Embryonic facial prominence (tissue), 1 donor: Measurements from ENCODE around the gene ZNF23.
A peak's percentile ranks its signal among the peaks of the same experiment; 100 is the strongest.
"Not testable (repeated sequence)": the region's sequence is repeated elsewhere in the genome, so short reads cannot be mapped to it uniquely, and the experiment has no call there.

Experiments used
- DNase-seq: peaks from one replicate; pipeline ENCODE4 v3.0.0-alpha.2; 2016; ENCODE audit errors: extremely low spot score

ZNF23 gene

DNA sequence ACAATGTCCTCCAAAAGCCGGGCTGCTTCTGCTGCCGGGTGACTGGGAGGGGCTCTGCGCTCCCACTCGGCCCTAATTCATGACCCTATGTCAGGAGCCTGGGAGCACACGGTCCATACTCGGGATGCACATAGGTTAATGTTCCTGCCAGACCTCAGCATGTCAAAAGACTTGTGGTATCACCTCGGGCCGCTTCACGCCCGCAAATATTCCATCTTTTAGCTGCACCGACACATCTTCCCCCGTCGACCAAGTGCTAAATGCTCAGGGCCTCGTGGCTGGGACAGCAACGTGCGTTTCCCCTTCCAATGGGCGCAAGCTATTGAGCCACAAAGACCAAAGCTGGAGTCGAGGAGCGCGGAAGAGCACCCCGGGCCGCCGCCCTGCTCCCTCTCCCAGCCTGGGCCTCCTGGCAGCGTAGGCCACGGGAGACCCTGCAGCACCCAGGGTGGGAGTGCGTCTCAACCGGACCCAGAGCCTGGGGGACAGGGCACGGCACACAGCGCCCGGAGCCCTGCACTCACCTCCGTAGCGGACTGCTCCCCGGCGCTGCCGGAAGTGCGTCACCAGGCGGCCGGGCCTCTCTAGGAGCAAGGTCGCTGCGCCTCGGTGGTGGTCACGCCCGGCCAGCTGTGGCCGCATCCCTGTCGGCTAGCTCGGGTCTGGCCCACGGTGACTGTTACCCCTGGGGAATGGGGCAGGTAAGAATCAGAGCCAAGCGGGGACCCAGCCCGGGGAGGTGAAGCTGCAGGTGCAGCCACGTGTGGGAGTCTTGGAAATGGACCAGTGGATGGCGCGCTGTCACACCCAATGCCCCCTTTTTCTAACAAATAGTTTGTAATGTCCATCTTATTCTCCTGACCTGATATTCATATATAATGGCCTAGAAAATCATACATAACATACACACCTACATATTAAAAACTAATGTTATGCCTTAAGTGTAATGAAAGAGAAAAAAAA, at the start of gene ZNF23:
Gene ZNF23, minus strand, starts transcription at position 562 of the 963 bp plus-strand sequence. CDS start 5,451 bp downstream, outside the sequence.
- DNase-seq: peak; percentile 37

DNA sequence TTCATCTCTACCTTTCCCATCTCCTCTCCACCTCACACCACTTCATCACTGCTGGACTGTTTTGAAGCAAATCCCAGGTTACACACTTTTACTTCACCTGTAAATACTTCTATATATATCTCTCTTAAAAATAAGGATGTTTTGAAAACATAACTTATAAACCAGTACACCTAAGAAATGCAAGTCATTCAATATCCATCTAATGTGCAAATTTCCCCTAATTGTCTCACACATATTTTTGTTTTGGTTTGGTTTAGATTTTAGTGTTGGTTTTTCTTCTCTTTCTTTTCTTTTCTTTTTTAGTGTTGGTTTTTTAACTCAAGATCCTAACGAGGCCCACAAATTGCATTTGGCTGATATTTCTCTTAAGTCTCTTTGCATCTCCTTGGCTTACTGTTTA, 45.0 kb upstream of the ZNF23 start:
- no peak for DNase-seq

- no peak for DNase-seq
Measured at GRCh38 chr16:71504901-71505300, 42.9 kb upstream of the ZNF23 start.

DNA sequence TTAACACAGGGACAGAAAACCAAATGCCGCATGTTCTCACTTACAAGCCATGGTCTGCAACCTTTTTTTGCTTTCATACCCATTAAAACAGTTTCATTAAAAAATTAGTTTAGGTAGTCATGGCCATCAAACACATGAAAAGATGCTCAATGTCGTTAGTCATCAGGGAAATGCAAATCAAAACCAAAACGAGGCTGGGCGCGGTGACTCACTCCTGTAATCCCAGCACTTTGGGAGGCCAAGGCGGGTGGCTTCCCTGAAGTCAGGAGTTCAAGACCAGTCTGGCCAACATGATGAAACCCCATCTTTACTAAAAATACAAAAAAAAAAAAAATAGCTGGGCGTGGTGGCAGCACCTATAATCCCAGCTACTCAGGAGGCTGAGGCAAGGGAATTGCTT, 42.0 kb upstream of the ZNF23 start:
- not testable (repeated sequence) for DNase-seq

GRCh38 chr16:71501547-71501946, 39.5 kb upstream of the ZNF23 start:
- no peak for DNase-seq

DNA sequence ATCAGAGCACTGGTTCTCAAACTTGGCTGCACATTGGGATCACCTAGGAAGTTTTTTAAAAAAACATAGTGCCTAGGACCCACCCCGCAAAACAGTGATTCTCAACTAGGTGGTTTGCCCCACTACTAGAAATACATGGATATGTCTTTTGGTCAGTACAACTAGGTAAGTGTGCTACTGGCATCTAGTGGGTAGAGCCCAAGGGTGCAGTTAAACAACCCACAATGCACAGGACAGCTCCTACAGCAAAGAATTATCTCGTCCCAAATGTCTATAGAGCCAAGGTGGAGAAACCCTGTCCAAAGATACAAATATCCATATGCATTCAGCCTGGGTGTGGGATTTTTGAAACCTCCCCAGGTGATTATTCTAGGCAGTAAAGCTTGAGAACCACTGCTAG, 38.9 kb upstream of the ZNF23 start:
- DNase-seq: no peak

DNA sequence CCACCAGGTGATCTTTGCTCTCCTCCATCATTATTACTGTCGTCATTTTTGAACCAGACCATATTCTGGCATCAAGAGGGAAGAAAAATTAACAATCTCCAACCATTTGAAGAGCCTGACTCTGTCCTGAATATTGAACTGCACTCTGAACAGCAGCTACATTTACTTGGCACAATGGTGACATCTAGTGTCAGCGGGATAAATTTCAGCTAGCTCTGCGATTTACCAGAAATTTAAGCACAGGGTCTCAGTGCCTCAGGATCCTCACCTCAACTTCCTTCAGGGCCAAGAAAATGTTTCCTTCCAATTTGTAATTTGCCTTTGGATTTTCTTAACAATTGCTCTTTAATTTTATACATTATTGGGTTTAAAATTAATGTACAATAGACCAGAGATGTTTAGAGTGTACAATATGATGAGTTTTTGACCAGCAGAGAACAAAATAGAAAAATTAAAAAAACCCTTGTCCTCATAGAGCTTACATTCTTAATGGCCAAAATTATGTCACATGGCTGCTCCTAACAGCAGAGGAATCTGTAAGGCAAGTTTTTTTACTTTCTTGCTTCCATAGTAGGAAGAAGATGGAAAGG, 37.8 kb upstream of the ZNF23 start:
- peak; percentile 45 for DNase-seq

DNA sequence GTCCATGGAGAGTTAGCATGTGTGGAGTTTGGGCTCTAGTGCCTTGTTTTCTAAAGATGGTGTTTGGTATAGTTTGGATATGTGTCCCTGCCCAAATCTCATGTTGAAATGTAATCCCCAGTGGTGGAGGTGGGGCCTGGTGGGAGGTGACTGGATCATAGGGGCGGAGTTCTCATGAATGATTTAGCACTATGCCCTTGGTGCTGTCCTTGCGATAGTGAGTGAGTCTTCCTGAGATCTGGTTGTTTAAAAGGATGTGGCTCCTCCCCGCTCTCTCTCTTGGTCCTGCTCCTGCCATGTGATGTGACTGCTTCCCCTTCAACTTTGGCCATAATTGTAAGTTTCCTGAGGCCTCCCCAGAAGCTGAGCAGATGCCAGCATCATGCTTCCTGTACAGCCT, 36.0 kb upstream of the ZNF23 start:
- no peak for DNase-seq

DNA sequence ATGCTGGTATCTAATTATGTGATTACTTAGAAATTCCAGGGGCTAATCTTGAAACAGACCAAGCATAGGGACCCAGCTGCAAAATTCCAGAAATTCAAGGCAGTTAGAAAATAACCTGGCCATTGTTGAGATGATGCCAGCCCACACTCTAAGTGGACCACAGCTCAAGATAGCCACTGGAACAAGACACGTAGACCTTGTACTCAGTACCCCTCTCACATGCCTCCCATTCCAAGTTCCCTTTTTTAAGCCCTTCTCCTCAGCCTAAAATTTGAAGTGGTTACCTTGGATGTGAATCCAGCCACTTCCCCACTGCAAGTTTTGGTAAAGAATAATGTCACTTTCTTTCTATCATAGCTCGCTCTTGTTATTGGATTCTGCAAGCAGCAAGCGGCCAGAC, 31.2 kb upstream of the ZNF23 start:
- DNase-seq: no peak

GRCh38 chr16:71492786-71493185, 30.7 kb upstream of the ZNF23 start:
- DNase-seq: no peak

DNA sequence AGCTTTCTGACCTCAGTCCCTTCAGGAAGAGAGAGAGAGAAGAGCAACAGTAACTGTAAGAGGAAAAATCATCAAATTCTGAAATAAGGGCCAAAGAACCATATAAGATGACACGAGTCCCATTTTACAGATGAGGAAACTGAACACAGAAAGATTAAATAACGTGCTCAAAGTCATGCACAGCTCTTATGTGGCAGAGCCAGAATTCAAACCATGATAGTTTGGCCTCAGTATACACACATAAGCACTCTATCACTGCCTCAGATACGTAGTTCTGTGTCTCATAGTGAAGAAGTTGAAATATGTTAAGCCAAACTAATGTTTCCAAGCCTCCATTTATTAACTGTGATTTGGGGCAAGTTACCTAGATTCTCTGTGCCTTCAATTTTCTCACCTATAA, 29.0 kb upstream of the ZNF23 start:
- DNase-seq: no peak

DNA sequence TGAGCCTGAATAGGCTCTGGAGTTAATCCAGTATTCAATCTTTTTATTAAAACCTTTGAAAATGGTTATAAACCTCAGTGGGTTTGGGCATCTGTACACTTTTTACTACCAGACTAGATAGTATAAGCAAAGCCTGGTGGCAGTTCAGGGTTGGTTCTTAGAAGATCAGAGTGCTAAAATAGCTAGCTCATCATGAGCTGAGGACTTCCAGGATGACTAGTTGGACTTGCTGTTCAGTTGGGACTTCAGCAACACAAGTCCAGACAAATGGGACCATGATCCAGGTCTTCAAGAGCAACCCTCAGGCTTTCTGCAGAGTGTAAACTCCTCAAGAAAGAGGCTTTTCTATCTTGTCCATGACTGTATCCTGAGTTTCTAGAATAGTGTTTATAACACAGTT, 28.3 kb upstream of the ZNF23 start:
- no peak for DNase-seq

DNA sequence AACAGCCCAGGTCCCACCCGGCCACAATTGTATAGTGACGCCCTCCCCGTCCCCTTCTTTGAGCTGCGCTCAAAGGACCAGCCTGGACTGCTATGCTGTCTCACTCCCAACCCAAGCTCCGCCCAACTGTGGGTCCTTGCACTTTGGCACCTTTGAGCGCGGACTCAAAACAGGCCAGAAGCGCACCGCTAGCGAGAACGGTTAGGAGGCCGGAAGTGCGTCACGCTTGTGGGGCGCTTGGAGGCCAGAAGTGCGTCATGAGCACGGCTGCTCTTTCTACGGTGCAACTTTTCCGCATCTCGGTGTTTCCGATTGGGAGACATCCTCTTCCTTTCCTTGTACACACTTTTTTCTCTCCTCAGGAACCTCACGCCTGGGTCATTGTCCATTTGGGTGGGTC, 27.1 kb upstream of the ZNF23 start, which contains the start of gene ZNF19:
Gene ZNF19, minus strand, starts transcription at position 203 of the 400 bp plus-strand sequence. CDS start 7,210 bp downstream, outside the sequence.
- no peak for DNase-seq

DNA sequence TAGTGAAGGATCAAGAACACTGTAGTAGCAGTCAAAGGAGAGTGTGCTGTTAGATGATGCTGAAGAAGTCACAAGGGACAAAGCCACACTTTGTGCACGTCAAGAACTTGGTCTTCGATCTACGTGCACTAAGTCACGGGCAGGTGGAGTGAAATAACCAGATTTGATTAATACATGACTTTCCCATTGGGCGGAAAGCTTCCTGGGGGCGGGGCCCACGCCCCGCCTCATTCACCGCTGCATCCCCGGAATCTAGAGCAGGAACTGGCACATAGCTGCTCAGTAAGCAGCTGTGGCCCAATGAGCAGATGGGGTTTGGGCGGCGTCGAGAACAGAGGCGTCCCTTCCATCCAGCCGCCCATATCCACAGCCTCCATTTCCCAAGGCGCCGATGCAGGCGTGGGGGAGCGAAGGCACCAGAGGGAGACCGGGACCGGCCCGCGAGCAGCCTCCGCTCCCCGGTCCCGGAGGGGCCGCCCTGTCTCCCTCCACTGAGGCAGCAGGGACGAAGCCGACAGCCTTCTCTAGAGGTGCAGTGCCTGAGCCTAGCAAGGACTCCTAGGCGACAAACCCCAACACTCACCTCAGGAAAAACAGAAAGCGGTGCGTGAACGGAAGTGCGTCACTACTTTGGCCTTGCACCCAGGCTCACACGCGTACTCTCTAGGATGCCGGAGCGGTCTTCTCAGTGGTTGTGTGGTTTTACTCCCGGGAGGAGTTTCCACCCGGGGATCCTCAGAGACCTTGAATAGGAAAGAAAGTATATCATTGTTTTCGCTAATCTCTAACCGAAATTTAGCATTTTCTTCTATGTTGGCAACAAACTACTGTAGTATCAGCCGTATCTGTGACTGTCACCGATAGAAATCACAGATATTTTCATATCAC, 22.2 kb upstream of the ZNF23 start:
- peak; percentile 86 for DNase-seq

- DNase-seq: no peak
Measured at GRCh38 chr16:71482569-71482968, 20.5 kb upstream of the ZNF23 start.

GRCh38 chr16:71480956-71481355, 18.9 kb upstream of the ZNF23 start:
- no peak for DNase-seq

GRCh38 chr16:71479420-71479819, 17.4 kb upstream of the ZNF23 start:
- no peak for DNase-seq

- no peak for DNase-seq
Measured at GRCh38 chr16:71476457-71477124, 14.5 kb upstream of the ZNF23 start.

DNA sequence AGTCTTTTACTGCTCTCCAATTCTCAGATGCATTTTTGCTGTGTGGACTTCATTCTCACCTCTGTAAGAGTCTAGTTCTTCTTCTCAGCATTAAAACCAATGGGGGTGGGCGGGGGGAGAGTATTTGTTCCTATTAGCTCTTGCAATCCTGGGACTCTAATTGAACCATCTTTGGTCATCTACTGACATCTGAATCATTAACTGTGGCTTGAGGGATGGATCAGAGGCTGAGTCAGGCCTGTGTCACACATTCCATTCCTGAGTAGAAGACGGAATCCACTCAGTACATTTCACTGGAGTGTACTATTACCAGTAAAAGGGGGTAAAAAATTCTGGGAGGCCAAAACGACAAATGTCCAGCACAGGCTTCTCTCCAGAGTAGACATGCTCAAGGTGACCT, 12.8 kb upstream of the ZNF23 start:
- no peak for DNase-seq

DNA sequence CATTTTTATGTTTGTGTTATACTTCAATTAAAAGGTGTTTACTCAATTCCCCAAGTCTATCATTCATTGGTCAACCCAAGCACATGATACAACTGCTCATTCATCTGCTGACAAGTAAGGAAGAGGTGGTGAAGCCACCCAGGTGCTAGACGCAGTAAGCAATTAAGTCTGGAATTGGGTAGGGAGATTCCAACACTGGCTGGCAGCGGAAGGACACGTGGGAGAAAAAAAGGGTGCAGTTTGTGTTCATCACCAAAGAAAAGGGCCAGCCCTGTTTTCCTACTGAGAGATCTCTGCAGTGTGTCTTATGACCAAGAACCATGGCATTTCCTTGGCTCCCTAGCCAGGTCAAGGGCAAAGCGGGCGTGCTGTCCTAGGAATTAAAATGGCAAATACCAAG, 11.8 kb upstream of the ZNF23 start:
- DNase-seq: no peak

DNA sequence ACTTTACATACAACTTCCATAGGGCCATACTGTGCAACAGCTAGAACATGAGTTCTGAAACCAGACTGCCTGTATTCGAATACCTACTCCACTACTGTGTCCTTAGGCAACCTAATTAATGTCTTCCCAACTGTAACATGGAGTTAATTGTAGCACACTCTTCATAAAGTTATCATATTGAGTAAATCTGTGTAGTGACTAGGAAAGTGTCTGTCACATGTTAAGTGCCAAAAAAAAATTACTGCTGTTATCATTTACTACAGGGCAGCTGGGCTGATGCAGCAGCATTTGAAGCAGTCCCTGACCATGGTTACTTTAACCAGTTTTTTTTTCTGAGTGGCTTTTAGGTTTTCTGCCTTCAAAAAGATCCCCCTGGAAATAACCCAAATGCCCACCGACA, 10.9 kb upstream of the ZNF23 start:
- DNase-seq: no peak

GRCh38 chr16:71472051-71472450, 10.0 kb upstream of the ZNF23 start:
- DNase-seq: no peak
